Breast epithelium (tissue), 3 donors: Measurements from ENCODE around the gene ROR1.

ENCODE experiments used
- POLR2A ChIP-seq: fragments of 450-650 bp; IDR thresholded peaks from one replicate; pipeline ENCODE4 v1.6.1; 2016; ENCODE audit warnings: antibody characterized with exemption, mild to moderate bottlenecking, moderate library complexity
- POLR2AphosphoS5 ChIP-seq, 3 donors: sonication (generic); formaldehyde crosslinking; IDR thresholded peaks; one replicate each; pipeline ENCODE4 v1.6.1; 2017; ENCODE audit warnings: antibody characterized with exemption in 3 of 3
- TF ChIP-seq, protein P1 (sequence below), 3 donors: fragments of 450-650 bp; IDR thresholded peaks; one replicate each; pipeline ENCODE4 v1.5.1; 2016 to 2017; ENCODE audit warnings: antibody characterized with exemption in 3 of 3, mild to moderate bottlenecking in 3 of 3, moderate library complexity in 3 of 3

DNA sequence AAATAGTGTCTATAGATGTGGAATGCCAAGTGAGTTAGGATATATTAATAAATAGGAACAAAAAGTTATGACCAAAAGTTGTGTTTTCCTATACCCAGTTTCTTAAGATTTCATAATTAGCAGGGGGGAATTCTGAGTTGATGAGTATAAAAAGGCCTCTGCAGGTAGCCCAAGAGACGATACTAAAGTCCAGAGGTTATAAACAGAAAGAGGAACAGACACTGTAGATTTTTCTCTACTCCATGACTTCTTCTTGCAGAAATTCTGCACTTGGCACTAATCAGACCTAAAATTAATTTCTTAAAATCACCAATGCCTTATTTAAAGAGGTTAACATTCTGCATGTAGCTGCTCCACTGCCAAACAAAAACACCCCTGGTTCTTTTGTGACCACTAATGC lies 62.6 kb downstream of the ROR1 start:
- TF ChIP-seq, protein P1, sequence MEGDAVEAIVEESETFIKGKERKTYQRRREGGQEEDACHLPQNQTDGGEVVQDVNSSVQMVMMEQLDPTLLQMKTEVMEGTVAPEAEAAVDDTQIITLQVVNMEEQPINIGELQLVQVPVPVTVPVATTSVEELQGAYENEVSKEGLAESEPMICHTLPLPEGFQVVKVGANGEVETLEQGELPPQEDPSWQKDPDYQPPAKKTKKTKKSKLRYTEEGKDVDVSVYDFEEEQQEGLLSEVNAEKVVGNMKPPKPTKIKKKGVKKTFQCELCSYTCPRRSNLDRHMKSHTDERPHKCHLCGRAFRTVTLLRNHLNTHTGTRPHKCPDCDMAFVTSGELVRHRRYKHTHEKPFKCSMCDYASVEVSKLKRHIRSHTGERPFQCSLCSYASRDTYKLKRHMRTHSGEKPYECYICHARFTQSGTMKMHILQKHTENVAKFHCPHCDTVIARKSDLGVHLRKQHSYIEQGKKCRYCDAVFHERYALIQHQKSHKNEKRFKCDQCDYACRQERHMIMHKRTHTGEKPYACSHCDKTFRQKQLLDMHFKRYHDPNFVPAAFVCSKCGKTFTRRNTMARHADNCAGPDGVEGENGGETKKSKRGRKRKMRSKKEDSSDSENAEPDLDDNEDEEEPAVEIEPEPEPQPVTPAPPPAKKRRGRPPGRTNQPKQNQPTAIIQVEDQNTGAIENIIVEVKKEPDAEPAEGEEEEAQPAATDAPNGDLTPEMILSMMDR (IDR thresholded peaks at IDR 0.05) = no peak
- TF ChIP-seq POLR2A = no peak
- TF ChIP-seq POLR2AphosphoS5 (IDR thresholded peaks at IDR 0.05) = no peak
